Measurements from ENCODE around the gene DPP4.

GRCh38 chr2:162050513-162050961, 23.5 kb downstream of the DPP4 start:
- TF ChIP-seq EZH2 (IDR thresholded peaks at IDR 0.05; ENCODE audit: borderline replicate concordance, low read depth, low read length, severe bottlenecking): no peak
- TF ChIP-seq CTCF (IDR thresholded peaks at IDR 0.05; ENCODE audit: extremely low read depth in 1 of 2, insufficient read depth in 1 of 2, low read depth in 1 of 2, low read length in 2 of 2): no peak
- no peak for TF ChIP-seq POLR2AphosphoS5 (IDR thresholded peaks at IDR 0.05; ENCODE audit: insufficient read depth, low read depth, low read length)
- TF ChIP-seq POLR2A (IDR thresholded peaks at IDR 0.05; ENCODE audit: low read depth, low read length): no peak
